GM21515 (cell line): ENCODE data around the gene PLEKHG4B.
"Not testable (repeated sequence)": the region's sequence is repeated elsewhere in the genome, so short reads cannot be mapped to it uniquely, and the experiment has no call there.

ENCODE experiments used
- ATAC-seq: cut with Tn5 transposase; IDR thresholded peaks from one replicate; pipeline ENCODE4 v1.9.1; 2021; ENCODE audit not compliant: unreplicated experiment

The PLEKHG4B gene, protein sequence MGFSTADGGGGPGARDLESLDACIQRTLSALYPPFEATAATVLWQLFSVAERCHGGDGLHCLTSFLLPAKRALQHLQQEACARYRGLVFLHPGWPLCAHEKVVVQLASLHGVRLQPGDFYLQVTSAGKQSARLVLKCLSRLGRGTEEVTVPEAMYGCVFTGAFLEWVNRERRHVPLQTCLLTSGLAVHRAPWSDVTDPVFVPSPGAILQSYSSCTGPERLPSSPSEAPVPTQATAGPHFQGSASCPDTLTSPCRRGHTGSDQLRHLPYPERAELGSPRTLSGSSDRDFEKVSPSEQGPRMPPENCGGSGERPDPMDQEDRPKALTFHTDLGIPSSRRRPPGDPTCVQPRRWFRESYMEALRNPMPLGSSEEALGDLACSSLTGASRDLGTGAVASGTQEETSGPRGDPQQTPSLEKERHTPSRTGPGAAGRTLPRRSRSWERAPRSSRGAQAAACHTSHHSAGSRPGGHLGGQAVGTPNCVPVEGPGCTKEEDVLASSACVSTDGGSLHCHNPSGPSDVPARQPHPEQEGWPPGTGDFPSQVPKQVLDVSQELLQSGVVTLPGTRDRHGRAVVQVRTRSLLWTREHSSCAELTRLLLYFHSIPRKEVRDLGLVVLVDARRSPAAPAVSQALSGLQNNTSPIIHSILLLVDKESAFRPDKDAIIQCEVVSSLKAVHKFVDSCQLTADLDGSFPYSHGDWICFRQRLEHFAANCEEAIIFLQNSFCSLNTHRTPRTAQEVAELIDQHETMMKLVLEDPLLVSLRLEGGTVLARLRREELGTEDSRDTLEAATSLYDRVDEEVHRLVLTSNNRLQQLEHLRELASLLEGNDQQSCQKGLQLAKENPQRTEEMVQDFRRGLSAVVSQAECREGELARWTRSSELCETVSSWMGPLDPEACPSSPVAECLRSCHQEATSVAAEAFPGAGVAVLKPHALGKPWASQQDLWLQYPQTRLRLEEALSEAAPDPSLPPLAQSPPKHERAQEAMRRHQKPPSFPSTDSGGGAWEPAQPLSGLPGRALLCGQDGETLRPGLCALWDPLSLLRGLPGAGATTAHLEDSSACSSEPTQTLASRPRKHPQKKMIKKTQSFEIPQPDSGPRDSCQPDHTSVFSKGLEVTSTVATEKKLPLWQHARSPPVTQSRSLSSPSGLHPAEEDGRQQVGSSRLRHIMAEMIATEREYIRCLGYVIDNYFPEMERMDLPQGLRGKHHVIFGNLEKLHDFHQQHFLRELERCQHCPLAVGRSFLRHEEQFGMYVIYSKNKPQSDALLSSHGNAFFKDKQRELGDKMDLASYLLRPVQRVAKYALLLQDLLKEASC (N-terminal part only)

DNA sequence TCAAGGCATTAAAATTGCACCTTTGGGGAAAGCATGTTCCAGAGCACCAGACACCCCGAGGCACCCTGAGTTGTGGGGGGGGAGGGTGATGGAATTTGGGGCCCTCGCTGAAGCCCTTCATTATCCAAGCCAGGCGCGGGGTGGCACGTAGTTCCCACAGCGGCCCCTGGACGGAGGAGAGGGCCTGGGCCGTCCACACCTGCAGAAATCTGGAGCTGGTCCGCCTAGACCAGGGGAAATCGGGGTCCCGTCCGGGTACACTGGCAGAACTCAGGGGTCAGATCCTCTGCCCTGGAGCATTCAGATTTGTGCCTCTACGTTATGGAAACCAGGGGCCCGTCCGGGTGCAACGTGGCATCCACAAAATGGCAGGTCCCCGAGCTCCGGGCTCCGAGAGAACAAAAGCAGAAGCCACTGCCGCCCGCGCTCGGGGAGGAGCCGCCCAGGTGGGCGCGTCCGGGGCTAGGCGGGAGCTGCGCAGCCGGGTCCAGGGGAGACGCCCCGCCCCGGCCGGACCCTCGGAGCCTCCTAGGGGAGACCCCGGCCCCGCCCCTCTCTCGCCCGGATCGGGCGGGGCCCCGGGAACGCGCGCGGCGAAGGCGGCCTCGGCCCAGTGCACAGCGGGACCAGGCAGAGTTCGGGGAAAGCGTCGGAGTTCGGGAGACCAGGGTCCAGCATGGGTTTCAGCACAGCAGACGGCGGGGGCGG, at the start of gene PLEKHG4B:
Gene PLEKHG4B (plus strand): TSS at position 613 of the 708 bp plus-strand sequence. CDS start 64 bp downstream, at position 677.
- no peak for ATAC-seq

DNA sequence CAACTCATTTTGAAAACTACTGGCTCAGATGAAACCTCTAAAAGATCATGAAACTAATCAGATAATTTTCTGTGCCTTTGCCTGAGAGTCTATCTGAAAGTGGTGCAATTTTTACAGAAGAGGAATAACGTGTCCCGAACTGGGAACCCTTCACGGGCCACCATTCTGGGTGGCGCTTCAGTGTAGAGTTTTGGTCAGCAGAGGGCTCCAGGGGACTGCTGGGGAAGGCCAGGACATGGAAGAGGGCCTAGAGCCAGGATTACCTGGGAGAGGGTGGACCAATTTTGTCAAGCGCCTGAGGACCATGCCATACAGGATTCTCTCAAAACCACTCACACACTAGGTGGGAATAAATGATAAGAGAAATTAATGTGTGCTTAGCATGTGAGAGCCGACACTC, 49.7 kb upstream of the PLEKHG4B start:
- ATAC-seq, result no peak

DNA sequence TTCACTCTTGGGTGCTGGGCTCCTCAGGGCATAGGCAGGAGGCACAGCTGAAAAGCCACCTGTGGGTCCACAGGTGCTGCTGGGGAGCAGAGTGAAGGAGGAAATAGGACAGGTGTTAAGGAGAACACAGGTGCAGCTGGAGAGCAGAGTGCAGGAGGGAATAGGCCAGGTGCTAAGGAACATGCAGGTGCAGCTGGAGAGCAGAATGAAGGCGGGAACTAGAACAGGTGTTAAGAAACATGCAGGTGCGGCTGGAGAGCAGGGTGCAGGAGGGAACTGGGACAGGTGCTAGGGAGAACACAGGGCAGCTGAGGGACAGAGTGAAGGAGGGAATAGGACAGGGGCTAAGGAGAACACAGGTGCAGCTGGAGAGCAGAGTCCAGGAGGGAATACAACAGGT, 43.8 kb upstream of the PLEKHG4B start:
- ATAC-seq, result no peak

DNA sequence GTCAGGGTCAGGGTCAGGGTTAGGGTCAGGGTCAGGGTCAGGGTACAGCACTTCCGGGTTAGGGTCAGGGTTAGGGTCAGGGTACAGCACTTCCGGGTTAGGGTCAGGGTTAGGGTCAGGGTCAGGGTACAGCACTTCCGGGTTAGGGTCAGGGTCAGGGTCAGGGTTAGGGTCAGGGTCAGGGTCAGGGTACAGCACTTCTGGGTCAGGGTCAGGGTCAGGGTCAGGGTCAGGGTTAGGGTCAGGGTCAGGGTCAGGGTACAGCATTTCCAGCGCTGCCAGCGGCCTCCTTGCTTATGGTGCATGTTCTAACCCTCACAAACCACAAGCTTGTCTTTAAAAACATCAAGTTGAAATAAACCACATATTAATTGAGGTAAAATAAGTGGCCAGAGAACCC, 42.4 kb upstream of the PLEKHG4B start:
- not testable (repeated sequence) for ATAC-seq

DNA sequence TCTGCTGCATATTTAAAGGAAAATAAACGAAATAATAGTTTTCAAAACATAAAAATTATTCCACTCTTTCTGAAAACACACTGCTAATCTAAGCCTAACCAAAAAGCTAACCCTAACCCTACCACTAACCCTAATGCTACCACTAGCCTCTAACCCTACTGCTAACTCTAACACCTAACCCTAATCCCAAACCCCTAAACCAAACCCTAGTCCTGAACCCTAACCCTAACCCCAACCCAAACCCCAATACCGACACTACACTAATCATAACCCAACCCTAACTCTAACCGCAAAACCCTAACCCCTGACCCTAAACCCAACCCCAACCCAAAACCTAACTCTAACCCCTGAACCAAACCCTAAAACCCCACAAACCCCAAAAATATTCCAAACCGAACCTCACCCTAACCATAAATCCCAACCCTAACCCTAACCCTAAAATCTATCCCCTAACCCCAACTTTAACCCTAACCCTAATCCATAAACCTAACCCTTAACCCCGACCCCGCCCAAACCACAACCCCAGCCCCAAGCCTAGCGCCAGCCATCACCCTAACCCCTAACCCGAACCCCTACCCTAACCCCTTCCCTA, 41.9 kb upstream of the PLEKHG4B start:
- ATAC-seq, result no peak

DNA sequence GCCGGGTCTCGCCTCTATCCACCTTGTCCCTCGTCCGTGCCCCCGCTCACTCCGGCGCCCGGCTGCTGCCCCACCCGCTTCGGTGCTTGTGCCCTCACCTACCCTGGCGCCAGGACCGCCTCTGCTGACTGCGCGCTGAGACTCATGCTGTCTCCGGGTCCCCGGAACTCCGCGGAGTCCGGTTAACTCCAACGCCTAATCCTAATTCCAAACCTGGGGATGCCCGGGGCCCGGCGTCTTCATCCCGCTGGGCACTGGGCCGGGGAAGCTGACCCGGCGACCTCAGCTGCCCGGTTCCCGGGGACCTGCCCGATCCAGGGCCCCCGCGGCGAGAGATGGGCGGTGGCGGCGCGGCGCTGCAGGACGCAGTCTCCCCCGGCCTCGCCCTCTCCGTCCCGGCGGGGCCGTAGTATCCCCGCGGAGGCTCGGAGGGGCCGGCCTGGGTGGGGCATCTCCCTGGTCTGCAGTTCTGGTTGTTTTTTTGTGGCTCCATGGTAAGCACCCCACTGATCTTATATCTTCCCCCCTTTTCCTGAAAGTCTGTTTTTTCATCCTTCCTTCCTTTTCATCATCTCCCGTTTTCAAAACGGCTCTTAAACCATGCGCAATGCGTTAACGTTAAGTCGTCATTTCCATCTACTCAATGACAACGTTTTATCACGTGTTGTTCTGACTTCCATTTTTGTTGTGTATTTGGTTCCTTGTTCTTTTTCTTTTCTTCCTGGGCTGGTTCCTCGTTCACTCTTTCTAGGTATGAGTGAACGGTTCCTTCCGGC, 41.1 kb upstream of the PLEKHG4B start:
- no peak for ATAC-seq

DNA sequence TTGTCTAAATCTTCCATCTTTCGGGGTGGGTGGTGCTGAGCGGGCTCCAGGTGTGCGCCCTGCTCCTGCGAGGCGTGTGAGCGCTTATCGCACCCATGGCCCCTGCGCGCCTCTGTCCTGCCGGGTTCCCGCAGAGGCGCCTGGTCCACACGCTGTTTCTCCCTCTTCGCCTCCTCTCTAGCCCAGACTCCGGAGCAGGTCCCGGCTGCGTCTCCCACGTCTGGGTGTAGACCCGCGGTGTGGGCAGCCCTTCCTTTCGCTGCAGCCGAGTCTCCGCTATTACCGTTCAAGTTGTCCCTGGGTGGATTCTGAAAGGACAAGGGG, 40.5 kb upstream of the PLEKHG4B start:
- ATAC-seq, result no peak

DNA sequence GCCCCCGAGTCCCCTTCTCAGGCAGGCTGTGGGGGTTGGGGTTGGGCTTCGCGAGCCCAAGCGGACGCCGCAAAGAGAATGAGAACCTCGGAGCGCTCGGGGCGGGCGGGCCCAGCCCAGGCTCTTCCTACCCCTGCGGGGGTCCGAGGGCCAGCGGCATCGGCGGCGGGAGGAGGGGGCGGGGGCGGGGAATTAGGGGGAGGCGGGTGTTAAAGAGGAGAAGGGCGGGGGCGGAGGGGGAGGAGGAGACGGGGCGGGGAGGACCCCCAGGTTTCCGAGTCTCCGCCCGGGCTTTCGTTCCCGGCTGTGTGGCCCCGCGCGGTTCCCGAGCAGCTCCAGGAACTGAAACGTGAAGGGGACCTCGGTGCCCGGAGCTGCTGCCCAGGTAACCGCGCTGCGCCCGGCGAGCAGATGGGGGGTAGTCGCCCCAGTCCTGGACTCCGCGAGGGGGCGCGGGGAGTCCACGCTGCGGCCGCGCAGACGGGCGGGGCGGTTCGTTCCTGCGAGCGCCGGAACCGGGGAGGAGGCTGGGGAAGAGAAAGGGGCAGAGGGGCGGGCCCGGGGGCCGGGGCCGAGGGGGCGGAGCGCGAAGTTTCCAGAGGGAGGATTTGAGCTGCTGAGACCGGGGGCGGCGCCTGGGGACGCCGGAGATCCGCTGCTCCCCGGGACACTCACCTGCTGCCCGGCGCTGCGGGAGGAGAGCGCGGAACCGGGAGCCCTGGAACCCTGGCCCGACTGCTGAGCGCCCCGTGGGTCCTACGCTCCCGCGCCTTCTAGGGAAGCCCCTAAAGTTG, 38.4 kb upstream of the PLEKHG4B start:
- ATAC-seq, result no peak

DNA sequence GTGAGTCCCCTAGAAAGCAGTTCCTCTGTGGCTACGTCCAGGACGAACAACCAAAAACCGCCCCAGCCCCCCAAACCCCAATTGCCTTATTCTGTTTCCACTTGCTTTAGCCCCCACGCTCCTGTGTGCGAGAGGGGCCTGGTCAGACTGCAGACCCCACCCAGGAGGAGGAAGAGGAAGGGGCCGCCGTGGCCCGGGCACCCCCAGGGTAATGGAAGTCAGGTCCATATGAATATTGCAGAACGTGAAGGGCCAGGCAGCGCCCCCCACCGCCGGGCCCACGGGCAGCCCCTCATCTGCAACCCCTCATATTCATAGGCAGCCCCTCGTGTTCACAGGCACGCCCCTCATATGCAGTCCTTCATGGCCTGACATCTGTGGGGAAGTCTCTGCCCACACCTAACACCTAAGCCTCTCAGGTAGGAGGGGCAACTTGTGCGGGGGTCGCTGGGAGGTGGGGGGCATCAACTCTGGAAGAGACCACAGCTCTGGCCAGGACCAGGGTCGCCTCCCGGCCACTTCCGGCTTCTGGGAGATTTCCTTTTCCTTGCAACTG, 37.7 kb upstream of the PLEKHG4B start:
- ATAC-seq, result no peak

DNA sequence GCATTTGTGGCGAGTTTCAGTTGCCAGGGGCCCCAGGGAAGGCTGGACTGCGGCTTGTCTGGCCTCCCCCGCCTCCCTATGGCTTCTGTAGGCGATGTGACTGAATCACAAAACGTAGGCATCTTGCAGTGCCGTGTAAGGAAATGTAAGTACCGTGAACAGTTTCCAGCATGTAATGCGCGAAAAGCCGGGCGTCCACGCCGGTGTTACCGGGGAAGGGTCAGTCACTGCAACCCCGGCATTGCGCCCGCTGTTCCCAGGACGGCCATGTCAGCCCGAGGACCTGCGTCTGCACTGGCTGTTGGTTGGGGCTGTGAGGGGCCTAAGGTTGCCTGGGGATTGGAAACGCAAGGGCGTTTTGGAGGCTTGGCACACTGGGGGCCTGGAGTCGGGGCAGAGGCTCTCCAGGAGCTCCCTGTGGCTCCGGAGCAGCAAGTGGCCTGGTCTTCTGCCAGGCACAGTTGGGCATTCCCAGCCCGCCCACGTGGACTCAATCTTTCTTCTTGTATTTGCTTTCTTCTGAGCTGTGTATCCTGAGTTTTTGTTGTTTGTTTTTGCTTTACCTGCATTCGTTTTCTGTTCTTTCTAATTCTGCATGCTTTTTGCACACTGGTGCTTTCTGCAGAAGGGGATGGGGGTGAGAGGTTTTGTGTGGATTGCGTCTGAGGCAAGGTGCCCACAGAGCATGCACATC, 36.9 kb upstream of the PLEKHG4B start:
- ATAC-seq, result no peak

DNA sequence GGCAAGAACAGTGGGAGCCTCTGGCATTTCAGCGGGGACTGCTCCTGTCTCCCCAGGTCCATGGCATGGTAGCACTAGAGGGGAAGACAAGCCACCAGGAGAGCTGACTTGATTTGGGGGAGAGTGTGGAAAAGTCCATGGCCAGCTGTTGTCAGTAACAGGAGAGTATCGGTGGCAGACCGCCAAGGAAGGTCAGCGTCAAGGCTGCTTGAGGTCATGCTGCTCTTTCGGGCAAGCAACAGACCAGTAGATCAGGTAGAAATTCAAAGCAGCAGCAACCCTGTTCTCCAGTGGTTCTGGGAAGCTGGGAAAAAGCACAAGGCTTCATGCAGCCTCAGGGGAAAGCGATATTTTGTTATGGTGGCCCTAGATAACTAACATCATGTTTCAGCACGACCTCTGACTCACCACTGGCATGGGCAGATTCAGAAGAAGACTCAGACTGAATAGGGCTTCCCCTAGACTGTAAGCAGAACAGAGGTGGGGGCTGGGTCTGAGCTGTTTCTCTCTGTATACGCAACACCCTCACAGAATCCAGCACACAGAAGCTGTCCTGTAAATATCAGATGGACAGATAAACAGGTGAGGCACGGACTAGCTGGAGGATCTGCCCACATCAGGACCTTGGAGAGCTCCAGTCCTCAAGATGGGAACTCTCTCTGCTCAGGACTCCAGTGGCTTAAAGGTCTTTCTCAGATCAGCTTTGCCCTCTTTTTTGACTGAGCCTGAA, 35.2 kb upstream of the PLEKHG4B start:
- ATAC-seq, result no peak

DNA sequence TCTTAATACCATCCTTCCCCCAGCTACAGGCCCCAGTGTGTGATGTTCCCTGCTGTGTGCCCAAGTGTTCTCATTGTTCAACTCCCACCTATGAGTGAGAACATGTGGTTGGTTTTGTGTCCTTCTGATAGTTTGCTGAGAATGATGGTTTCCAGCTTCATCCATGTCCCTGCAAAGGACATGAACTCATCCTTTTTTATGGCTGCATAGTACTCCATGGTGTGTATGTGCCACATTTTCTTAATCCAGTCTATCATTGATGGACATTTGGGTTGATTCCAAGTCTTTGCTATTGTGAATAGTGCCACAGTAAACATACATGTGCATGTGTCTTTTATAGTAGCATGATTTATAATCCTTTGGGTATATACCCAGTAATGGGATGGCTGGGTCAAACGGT, 31.7 kb upstream of the PLEKHG4B start:
- not testable (repeated sequence) for ATAC-seq

DNA sequence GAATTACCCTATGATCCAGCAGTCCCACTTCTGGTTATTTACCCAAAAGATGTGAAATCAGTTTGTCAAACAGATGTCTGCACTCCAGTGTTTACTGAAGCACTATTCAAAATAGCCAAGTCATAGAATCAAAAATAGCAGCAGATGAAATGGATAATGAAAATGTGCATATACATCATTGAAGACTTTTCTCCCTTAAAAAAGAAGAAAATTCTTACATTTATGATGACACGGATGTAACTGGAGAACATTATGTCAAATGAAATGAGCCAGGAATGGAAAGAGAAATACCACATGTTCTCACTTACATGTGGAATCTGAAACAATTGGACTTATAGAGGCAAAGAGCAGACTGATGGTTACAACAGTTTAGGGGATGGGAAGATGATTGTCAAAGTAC, 21.5 kb upstream of the PLEKHG4B start:
- ATAC-seq, result no peak

DNA sequence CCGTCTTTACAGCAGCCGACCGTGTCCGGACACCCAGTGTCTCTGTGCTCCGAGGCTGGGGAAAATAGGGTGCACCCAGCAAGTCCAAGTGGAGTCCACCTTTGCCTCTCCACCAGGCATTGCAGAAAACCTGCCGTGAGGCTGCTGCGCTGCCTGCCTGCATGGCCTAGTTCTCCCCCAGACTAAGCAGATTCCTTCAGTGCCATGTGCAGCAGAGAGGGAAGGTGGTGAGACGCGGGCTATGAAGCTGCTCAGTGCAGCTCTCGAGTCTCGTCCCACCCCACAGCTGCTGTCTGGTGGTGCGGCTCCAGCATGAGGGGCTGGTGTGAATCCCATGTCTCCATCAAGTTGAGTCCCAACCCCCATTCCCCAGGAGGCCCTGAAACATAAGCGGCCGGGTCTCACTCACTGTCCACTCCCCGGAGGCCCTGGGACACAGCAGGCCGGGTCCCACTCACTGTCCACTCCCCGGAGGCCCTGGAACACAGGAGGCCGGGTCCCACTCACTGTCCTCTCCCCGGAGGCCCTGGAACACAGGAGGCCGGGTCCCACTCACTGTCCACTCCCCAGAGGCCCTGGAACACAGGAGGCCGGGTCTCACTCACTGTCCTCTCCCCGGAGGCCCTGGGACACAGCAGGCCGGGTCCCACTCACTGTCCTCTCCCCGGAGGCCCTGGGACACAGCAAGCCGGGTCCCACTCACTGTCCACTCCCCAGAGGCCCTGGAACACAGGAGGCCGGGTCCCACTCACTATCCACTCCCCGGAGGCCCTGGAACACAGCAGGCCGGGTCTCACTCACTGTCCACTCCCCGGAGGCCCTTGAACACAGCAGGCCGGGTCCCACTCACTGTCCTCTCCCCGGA, 19.4 kb upstream of the PLEKHG4B start:
- not testable (repeated sequence) for ATAC-seq

DNA sequence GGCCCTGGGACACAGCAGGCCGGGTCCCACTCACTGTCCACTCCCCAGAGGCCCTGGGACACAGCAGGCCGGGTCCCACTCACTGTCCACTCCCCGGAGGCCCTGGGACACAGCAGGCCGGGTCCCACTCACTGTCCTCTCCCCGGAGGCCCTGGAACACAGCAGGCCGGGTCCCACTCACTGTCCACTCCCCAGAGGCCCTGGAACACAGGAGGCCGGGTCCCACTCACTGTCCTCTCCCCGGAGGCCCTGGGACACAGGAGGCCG, 18.9 kb upstream of the PLEKHG4B start:
- not testable (repeated sequence) for ATAC-seq

DNA sequence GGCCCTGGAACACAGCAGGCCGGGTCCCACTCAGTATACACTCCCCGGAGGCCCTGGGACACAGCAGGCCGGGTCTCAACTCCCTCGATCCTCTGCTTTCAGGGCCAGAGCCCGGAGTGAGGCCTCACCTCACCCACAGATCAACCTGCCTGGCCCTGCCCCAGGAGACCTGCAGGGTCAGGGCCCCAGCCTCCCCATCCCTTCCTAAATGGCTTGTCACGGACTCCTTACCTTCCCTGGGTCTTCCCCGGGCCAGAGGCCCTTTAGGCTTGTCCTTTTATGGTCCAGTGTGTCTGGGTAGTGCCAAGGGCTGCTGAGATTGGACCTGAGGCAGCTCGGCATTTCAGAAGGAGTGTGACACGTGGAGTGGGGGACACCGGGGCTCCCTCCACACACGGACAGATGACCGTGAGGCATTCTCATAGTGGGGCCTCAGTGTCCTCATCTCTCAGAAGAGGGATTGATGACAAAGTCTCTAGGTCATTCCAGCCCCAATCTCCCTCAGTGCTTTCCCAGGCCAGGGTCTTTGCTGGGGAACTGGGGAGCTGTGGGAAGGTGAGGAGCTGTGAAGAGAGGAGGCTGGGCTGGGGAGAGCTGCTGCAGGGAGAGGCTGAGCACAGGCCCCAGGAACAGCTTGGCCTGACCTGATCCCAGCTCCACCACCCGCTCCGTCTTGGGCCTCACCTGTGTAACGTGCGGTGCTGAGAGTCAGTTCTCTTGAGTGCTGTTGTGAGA, 18.0 kb upstream of the PLEKHG4B start:
- no peak for ATAC-seq
